IMR-90 (cell line): ENCODE data around the gene KLHDC10. TPM values are rescaled to one million over a fixed set of nuclear protein-coding genes. Genes with fewer than 3 reads are reported as not detected.

ENCODE experiments used
- ATAC-seq: fragments of 200-7000 bp; cut with Tn5 transposase; 2 replicates; pipeline ENCODE4 v1.9.1; 2020; ENCODE audit warnings: low read depth, mild to moderate bottlenecking, moderate library complexity
- BruUV-seq: library from RNA; stranded (reverse); fragments of 400-500 nt; replicated peaks from 2 replicates; lab custom pipeline; 2021; lab: Mats Ljungman, UMichigan
- CTCF ChIA-PET: fragments of 300-600 bp; formaldehyde crosslinking; extraction: SDS; loops from one replicate; lab custom pipeline; 2021; ENCODE audit warnings: antibody characterized with exemption; lab: Yijun Ruan, JAX
- POLR2A ChIA-PET: fragments of 300-600 bp; sonication (Branson Sonifier 250); formaldehyde crosslinking; loops from one replicate; lab custom pipeline; 2022; ENCODE audit warnings: antibody characterized with exemption; ENCODE audit not compliant: unreplicated experiment; lab: Charles Lee
- DNase-seq: peaks from one replicate; pipeline ENCODE4 v3.0.0; 2013
- H2AFZ ChIP-seq: replicated peaks from 2 replicates; pipeline ENCODE3; 2013; ENCODE audit warnings: low read length, mild to moderate bottlenecking; ENCODE audit not compliant: poor library complexity
- H2AK5ac ChIP-seq: 2 replicates; pipeline ENCODE4 v1.6.1; 2013; ENCODE audit warnings: low read depth, low read length, inconsistent platforms
- H2AK9ac ChIP-seq: replicated peaks from 2 replicates; pipeline ENCODE3; 2013; ENCODE audit warnings: mild to moderate bottlenecking, low read depth, low read length, moderate library complexity; ENCODE audit not compliant: poor library complexity
- H2BK120ac ChIP-seq: 2 replicates; pipeline ENCODE4 v1.6.1; 2013; ENCODE audit warnings: low read depth, low read length, inconsistent platforms
- H2BK15ac ChIP-seq: 3 replicates; pipeline ENCODE4 v1.6.1; 2013; ENCODE audit warnings: low read depth, low read length, inconsistent platforms
- H2BK20ac ChIP-seq: 2 replicates; pipeline ENCODE4 v1.6.1; 2013; ENCODE audit warnings: low read depth, mild to moderate bottlenecking, inconsistent platforms, low read length, moderate library complexity
- H2BK5ac ChIP-seq: 2 replicates; pipeline ENCODE4 v1.6.1; 2013; ENCODE audit warnings: mild to moderate bottlenecking, low read depth, low read length, inconsistent platforms; ENCODE audit not compliant: poor library complexity, severe bottlenecking
- H3K14ac ChIP-seq: replicated peaks from 2 replicates; pipeline ENCODE4 v1.6.1; 2013; ENCODE audit warnings: low read depth, low read length, inconsistent platforms
- H3K18ac ChIP-seq: 2 replicates; pipeline ENCODE4 v1.6.1; 2013; ENCODE audit warnings: low read depth, low read length, control low read depth
- H3K23ac ChIP-seq: 2 replicates; pipeline ENCODE4 v1.6.1; 2013; ENCODE audit warnings: low read depth, low read length, inconsistent platforms
- H3K27ac ChIP-seq: 2 replicates; pipeline ENCODE4 v1.5.1; 2013; ENCODE audit warnings: mild to moderate bottlenecking, control low read depth, low read length; ENCODE audit not compliant: insufficient read depth
- H3K27me3 ChIP-seq: 2 replicates; pipeline ENCODE4 v1.6.1; 2013; ENCODE audit warnings: low read length; ENCODE audit not compliant: control insufficient read depth, insufficient read depth
- H3K36me3 ChIP-seq: 2 replicates; pipeline ENCODE4 v1.6.1; 2013; ENCODE audit warnings: low read length, mixed read lengths; ENCODE audit not compliant: control insufficient read depth, insufficient read depth
- H3K4ac ChIP-seq: 2 replicates; pipeline ENCODE4 v1.6.1; 2013; ENCODE audit warnings: low read depth, low read length, inconsistent platforms
- H3K4me1 ChIP-seq: 2 replicates; pipeline ENCODE4 v1.6.1; 2013; ENCODE audit warnings: low read length, mixed read lengths; ENCODE audit not compliant: control insufficient read depth, insufficient read depth
- H3K4me2 ChIP-seq: 2 replicates; pipeline ENCODE4 v1.6.1; 2013; ENCODE audit warnings: low read depth, mild to moderate bottlenecking, control low read depth, low read length, moderate library complexity
- H3K4me3 ChIP-seq: 2 replicates; pipeline ENCODE4 v1.5.1; 2013; ENCODE audit warnings: low read depth, mild to moderate bottlenecking, control low read depth, low read length, moderate library complexity; ENCODE audit not compliant: insufficient read depth
- H3K56ac ChIP-seq: 2 replicates; pipeline ENCODE4 v1.6.1; 2013; ENCODE audit warnings: low read length, inconsistent platforms; ENCODE audit not compliant: insufficient read depth; ENCODE audit errors: extremely low read depth
- H3K79me1 ChIP-seq, 2 experiments: 2 replicates each; pipeline ENCODE4 v1.6.1; 2013; ENCODE audit warnings: low read length in 2 of 2, inconsistent platforms in 1 of 2, low read depth in 1 of 2
- H3K9ac ChIP-seq: 2 replicates; pipeline ENCODE4 v1.6.1; 2013; ENCODE audit warnings: low read depth, low read length, control low read depth
- H3K9me1 ChIP-seq: 2 replicates; pipeline ENCODE4 v1.6.1; 2013; ENCODE audit warnings: low read length, inconsistent platforms; ENCODE audit not compliant: insufficient read depth
- H3K9me3 ChIP-seq: 2 replicates; pipeline ENCODE4 v1.6.1; 2013; ENCODE audit warnings: low read length; ENCODE audit not compliant: control insufficient read depth, insufficient read depth
- H4K20me1 ChIP-seq: 2 replicates; pipeline ENCODE4 v1.6.1; 2013; ENCODE audit warnings: low read length, inconsistent platforms; ENCODE audit not compliant: insufficient read depth
- H4K5ac ChIP-seq: 2 replicates; pipeline ENCODE4 v1.6.1; 2013; ENCODE audit warnings: mild to moderate bottlenecking, low read depth, low read length, control low read depth
- H4K8ac ChIP-seq, 2 experiments: 2 replicates each; pipeline ENCODE4 v1.6.1; 2013; ENCODE audit warnings: low read depth in 2 of 2, low read length in 2 of 2, control low read depth in 1 of 2, inconsistent platforms in 1 of 2
- H4K91ac ChIP-seq: 2 replicates; pipeline ENCODE4 v1.6.1; 2013; ENCODE audit warnings: low read depth, low read length, inconsistent platforms; ENCODE audit not compliant: insufficient read depth
- BHLHE40 ChIP-seq: fragments of 150-350 bp; IDR thresholded peaks from 2 replicates; pipeline ENCODE4 v1.6.1; 2016; ENCODE audit warnings: mild to moderate bottlenecking, low read depth, low read length
- CEBPB ChIP-seq: IDR thresholded peaks from 2 replicates; pipeline ENCODE4 v1.6.1; 2012; ENCODE audit warnings: low read depth, low read length, improper control_type of control experiment
- CHD1 ChIP-seq: IDR thresholded peaks from 2 replicates; pipeline ENCODE4 v1.6.1; 2012; ENCODE audit warnings: low read depth, low read length, improper control_type of control experiment
- CTCF ChIP-seq: conservative IDR thresholded peaks from 2 replicates; pipeline ENCODE4 v1.5.1; 2012; ENCODE audit warnings: mild to moderate bottlenecking, low read depth, low read length, improper control_type of control experiment
- FOS ChIP-seq: fragments of 150-350 bp; IDR thresholded peaks from 2 replicates; pipeline ENCODE4 v1.6.1; 2016; ENCODE audit warnings: low read depth, low read length
- MAFK ChIP-seq: IDR thresholded peaks from 2 replicates; pipeline ENCODE4 v1.6.1; 2012; ENCODE audit warnings: low read depth, low read length, improper control_type of control experiment
- MAZ ChIP-seq: IDR thresholded peaks from 2 replicates; pipeline ENCODE4 v1.6.1; 2012; ENCODE audit warnings: low read depth, mild to moderate bottlenecking, low read length, improper control_type of control experiment, moderate library complexity, borderline replicate concordance
- MXI1 ChIP-seq: IDR thresholded peaks from 2 replicates; pipeline ENCODE4 v1.6.1; 2012; ENCODE audit warnings: low read depth, mild to moderate bottlenecking, low read length, moderate library complexity, borderline replicate concordance
- NFE2L2 ChIP-seq: fragments of 150-350 bp; IDR thresholded peaks from 2 replicates; pipeline ENCODE4 v1.6.1; 2016; ENCODE audit warnings: low read depth, mild to moderate bottlenecking, low read length
- POLR2A ChIP-seq: IDR thresholded peaks from 2 replicates; pipeline ENCODE4 v1.6.1; 2012; ENCODE audit warnings: mild to moderate bottlenecking, low read depth, low read length
- RAD21 ChIP-seq: IDR thresholded peaks from 2 replicates; pipeline ENCODE4 v1.6.1; 2012; ENCODE audit warnings: low read length, improper control_type of control experiment
- RCOR1 ChIP-seq: IDR thresholded peaks from 2 replicates; pipeline ENCODE4 v1.6.1; 2012; ENCODE audit warnings: mild to moderate bottlenecking, low read length, improper control_type of control experiment; ENCODE audit not compliant: insufficient replicate concordance
- RFX5 ChIP-seq: IDR thresholded peaks from 2 replicates; pipeline ENCODE4 v1.8.0; 2012; ENCODE audit warnings: low read depth, mild to moderate bottlenecking, low read length, moderate library complexity
- SMC3 ChIP-seq: fragments of 150-350 bp; IDR thresholded peaks from 2 replicates; pipeline ENCODE4 v1.6.1; 2016; ENCODE audit warnings: low read depth, mild to moderate bottlenecking, antibody characterized with exemption, low read length, moderate library complexity
- USF2 ChIP-seq: fragments of 150-350 bp; IDR thresholded peaks from 2 replicates; pipeline ENCODE4 v1.6.1; 2017; ENCODE audit warnings: mild to moderate bottlenecking, antibody characterized with exemption, low read length, low read depth
- WGBS, 2 experiments: methylation state at CpG; one replicate each; pipeline versions ENCODE4 v1.1.5 to v1.1.7; 2013; ENCODE audit warnings: missing lambda C conversion rate in 2 of 2; ENCODE audit not compliant: insufficient read length in 1 of 2; ENCODE audit errors: extremely low coverage in 2 of 2; 5-methylcytosine and 5-hydroxymethylcytosine counted together
- dilution Hi-C: fragments of 300-500 bp; cut with HindIII; formaldehyde crosslinking; loops from one replicate; pipeline ENCODE4 v1.14.3; 2018; ENCODE audit warnings: low sequenced_read_pairs; ENCODE audit not compliant: unreplicated experiment
- in situ Hi-C: fragments of 300-500 bp; cut with MboI; formaldehyde crosslinking; loops from 3 replicates; pipeline ENCODE4 v1.14.3; 2019; ENCODE audit warnings: low sequenced_read_pairs, inconsistent platforms, mixed read lengths
- intact Hi-C: fragments of 100-400 bp; cut with micrococcal nuclease; formaldehyde crosslinking; loops from 2 replicates; pipeline ENCODE4 v1.10.0; 2022
- polyA plus RNA-seq, 3 experiments: library from polyadenylated mRNA; depleted of rRNA; stranded (reverse); fragments of >200 nt; gene quantifications; 2 replicates each; pipeline ENCODE4 v1.2.3, GENCODE V29; 2012; ENCODE audit warnings: low replicate concordance in 1 of 3
- total RNA-seq: library from RNA; depleted of rRNA; stranded (reverse); fragments of >200 nt; gene quantifications from 2 replicates; pipeline ENCODE4 v1.2.3, GENCODE V29; 2012

KLHDC10 gene
- total and polyA plus RNA-seq, 2 of the 4 experiments (the other 2 are of a cell fraction), result 12.4 to 27.1 TPM

- no peak overlapping the region for H3K4me2 ChIP-seq
- no peak overlapping the region for H3K18ac ChIP-seq
- no peak overlapping the region for H2BK5ac ChIP-seq
- H3K56ac ChIP-seq, result no peak overlapping the region
- intact Hi-C loops (no loop called here), in situ Hi-C loops (no loop called here), dilution Hi-C loops (no loop called here)
- no peak overlapping the region for H4K5ac ChIP-seq
- peaks cover 3 to 10% of the 10 kb centered on the region in 2 experiments; a peak in 3 of 4 replicates for H3K79me1 ChIP-seq
- H2BK120ac ChIP-seq, result no peak overlapping the region
- H2AFZ ChIP-seq, result no peak overlapping the region
- no peaks in the 10 kb centered on the region for H3K27me3 ChIP-seq
- no peak for TF ChIP-seq CTCF
- TF ChIP-seq MAZ, result no peak
- no peak for TF ChIP-seq BHLHE40
- no peak for TF ChIP-seq RCOR1
- no peak for TF ChIP-seq RFX5
- no peak for TF ChIP-seq CEBPB
- TF ChIP-seq RAD21, result no peak
- no peak for TF ChIP-seq FOS
- no peak for TF ChIP-seq SMC3
- no peak for TF ChIP-seq MAFK
- TF ChIP-seq POLR2A, result no peak
- no peak for TF ChIP-seq USF2
- TF ChIP-seq MXI1, result no peak
- TF ChIP-seq CHD1, result no peak
- TF ChIP-seq NFE2L2, result no peak
- no peaks in the 10 kb centered on the region for H3K4me1 ChIP-seq
- no peak overlapping the region for H3K23ac ChIP-seq
- no peak overlapping the region for H2AK5ac ChIP-seq
- no peaks in the 10 kb centered on the region for H3K9me3 ChIP-seq
- H2AK9ac ChIP-seq, result no peak overlapping the region
- ATAC-seq, result no peak
- H2BK20ac ChIP-seq, result no peak overlapping the region
- no peak overlapping the region for H3K4me3 ChIP-seq
- no CpG with 5 or more reads among the region's 5 CpGs for WGBS, 2 experiments
- POLR2A ChIA-PET, result interaction anchor here (0.6 kb wide), 1 partner anchor 16 kb away, joined by 3 read pairs; no protein-coding TSS in a partner anchor
- H3K14ac ChIP-seq, result no peak overlapping the region
- peaks cover 14% of the 10 kb centered on the region for H3K36me3 ChIP-seq
- H3K27ac ChIP-seq, result no peak overlapping the region
- H4K8ac ChIP-seq, result no peak overlapping the region
- H4K91ac ChIP-seq, result no peak overlapping the region
- H2BK15ac ChIP-seq, result no peak overlapping the region
- no peak for DNase-seq
- H3K9me1 ChIP-seq, result no peaks in the 10 kb centered on the region
- H3K9ac ChIP-seq, result no peak overlapping the region
- H4K20me1 ChIP-seq, result no peaks in the 10 kb centered on the region
- H3K4ac ChIP-seq, result no peak overlapping the region
- CTCF ChIA-PET, result interaction anchor here (1.1 kb wide), 1 partner anchor 14 kb away, joined by 3 read pairs; no protein-coding TSS in a partner anchor
- no TSS peak for BruUV-seq
Measured at GRCh38 chr7:130118294-130118693, 48.0 kb downstream of the KLHDC10 start.
